Thyroid gland (tissue), 4 donors: ENCODE data around the gene TAB2.

Experiments
- CTCF ChIP-seq, 6 experiments: fragments of 200-600 bp in 3 of 6; fragments of 450-650 bp in 3 of 6; sonication (generic) in 3 of 6; IDR thresholded peaks; one replicate each; pipeline ENCODE4 v1.5.1; 2016 to 2019; ENCODE audit warnings: antibody characterized with exemption in 6 of 6, mild to moderate bottlenecking in 2 of 6, inconsistent platforms in 1 of 6, moderate library complexity in 1 of 6
- POLR2A ChIP-seq, 2 donors: fragments of 450-650 bp; IDR thresholded peaks; one replicate each; pipeline ENCODE4 v1.6.1; 2017; ENCODE audit warnings: antibody characterized with exemption in 2 of 2, mild to moderate bottlenecking in 2 of 2, moderate library complexity in 1 of 2

GRCh38 chr6:149425224-149425623 is 107.7 kb downstream of the TAB2 start:
- TF ChIP-seq CTCF (IDR thresholded peaks at IDR 0.05), result no peak
- TF ChIP-seq POLR2A (IDR thresholded peaks at IDR 0.05), result no peak
